VCaP (cell line): ENCODE results near the gene TTC16.

Source experiments
- H3K27ac ChIP-seq: fragments of 450-650 bp; 2 replicates; pipeline ENCODE4 v1.5.1; 2017
- CTCF ChIP-seq: fragments of 450-650 bp; conservative IDR thresholded peaks from 2 replicates; pipeline ENCODE4 v1.5.1; 2017; ENCODE audit warnings: mild to moderate bottlenecking, moderate library complexity

The TTC16 gene

GRCh38 chr9:127723444-127723843 lies 7.6 kb downstream of the TTC16 start:
- H3K27ac ChIP-seq: no peak overlapping the region
- TF ChIP-seq CTCF: no peak

- no peak overlapping the region for H3K27ac ChIP-seq
- no peak for TF ChIP-seq CTCF
Measured at GRCh38 chr9:127724012-127724411, 8.1 kb downstream of the TTC16 start.

- H3K27ac ChIP-seq: no peak overlapping the region
- no peak for TF ChIP-seq CTCF
Measured at GRCh38 chr9:127726871-127727270, 11.0 kb downstream of the TTC16 start.

GRCh38 chr9:127728808-127729207 lies 12.9 kb downstream of the TTC16 start:
- no peak overlapping the region for H3K27ac ChIP-seq
- TF ChIP-seq CTCF: no peak

- no peak for TF ChIP-seq CTCF
- no peak overlapping the region for H3K27ac ChIP-seq
Measured at GRCh38 chr9:127729522-127730256, 13.8 kb downstream of the TTC16 start.

- TF ChIP-seq CTCF: no peak
- no peak overlapping the region for H3K27ac ChIP-seq
Measured at GRCh38 chr9:127730262-127730661, 14.4 kb downstream of the TTC16 start.

GRCh38 chr9:127730799-127731410 lies 15.0 kb downstream of the TTC16 start:
- no peak overlapping the region for H3K27ac ChIP-seq
- no peak for TF ChIP-seq CTCF
